ENCODE measurements around the gene SHFL. TPM values are rescaled to one million over a fixed set of nuclear protein-coding genes. Genes with fewer than 3 reads are reported as not detected.

SHFL gene
- total RNA-seq, 1 experiment from 2014 or later: 18.5 TPM

DNA sequence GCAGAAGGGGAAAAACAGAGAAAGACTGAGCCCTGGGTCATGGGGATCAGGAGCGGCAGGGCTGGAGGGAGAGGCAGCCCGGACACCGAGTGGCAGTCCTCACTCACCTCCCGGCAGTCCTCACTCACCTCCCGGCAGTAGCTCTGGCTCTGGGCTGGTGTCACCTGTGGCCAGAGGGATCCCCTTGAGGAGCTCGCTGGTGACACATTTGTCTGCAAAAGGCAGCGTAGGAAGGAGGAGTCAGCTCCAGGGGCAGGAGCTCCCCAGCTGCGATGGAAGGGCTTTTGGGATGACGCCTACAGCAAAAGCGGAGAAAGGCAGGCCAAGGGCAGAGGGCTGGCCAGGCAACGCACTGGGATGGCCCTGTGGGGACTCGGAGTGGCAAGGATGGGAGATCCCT is 32.8 kb downstream of the SHFL start:
- Histone ChIP-seq H3K9me2 (ENCODE audit: insufficient read depth) (no peaks in the 10 kb centered on the region), H3K27ac (ENCODE audit: low read depth, low read length) (peak overlapping the region; percentile 75), H3K4me1 (ENCODE audit: control insufficient read depth in 1 of 2, insufficient read depth in 2 of 2, low read length in 2 of 2) (peaks cover 5 to 16% of the 10 kb centered on the region in 2 experiments), H3K79me2 (ENCODE audit: insufficient read depth, low read length) (peaks cover 30% of the 10 kb centered on the region), H3K4me2 (ENCODE audit: low read length) (peak overlapping the region; percentile 98), H4K20me1 (ENCODE audit: insufficient read depth) (no peaks in the 10 kb centered on the region), H3K9ac (ENCODE audit: low read length) (peak overlapping the region; percentile 88), H3K4me3 (replicated peaks in 1 of 2; ENCODE audit: low read depth in 1 of 2, low read length in 2 of 2) (peak overlapping the region; percentile 64 to 99), H3K36me3 (ENCODE audit: control insufficient read depth in 1 of 2, insufficient read depth in 2 of 2, low read length in 2 of 2) (peaks cover 9 to 20% of the 10 kb centered on the region in 2 experiments; a peak in 2 of 4 replicates), H3K27me3 (ENCODE audit: insufficient read depth, low read length) (no peaks in the 10 kb centered on the region), H2AFZ (ENCODE audit: low read depth, low read length, poor library complexity, severe bottlenecking) (no peak overlapping the region), H3K9me3 (ENCODE audit: control insufficient read depth in 1 of 2, insufficient read depth in 1 of 2, low read depth in 1 of 2, low read length in 2 of 2) (no peaks in the 10 kb centered on the region)
- ATAC-seq (peak; percentile 1; the same call in 1 of the 2 replicates), DNase-seq (ENCODE audit: low read depth, low spot score) (no peak)
- intact Hi-C loops (cut with micrococcal nuclease): no loop called here
- no TSS peak for BruUV-seq (replicated peaks)
- TF ChIP-seq YY1 (IDR thresholded peaks at IDR 0.05; ENCODE audit: extremely low read depth, insufficient replicate concordance, low read depth, low read length): no peak
- TF ChIP-seq, protein P1, sequence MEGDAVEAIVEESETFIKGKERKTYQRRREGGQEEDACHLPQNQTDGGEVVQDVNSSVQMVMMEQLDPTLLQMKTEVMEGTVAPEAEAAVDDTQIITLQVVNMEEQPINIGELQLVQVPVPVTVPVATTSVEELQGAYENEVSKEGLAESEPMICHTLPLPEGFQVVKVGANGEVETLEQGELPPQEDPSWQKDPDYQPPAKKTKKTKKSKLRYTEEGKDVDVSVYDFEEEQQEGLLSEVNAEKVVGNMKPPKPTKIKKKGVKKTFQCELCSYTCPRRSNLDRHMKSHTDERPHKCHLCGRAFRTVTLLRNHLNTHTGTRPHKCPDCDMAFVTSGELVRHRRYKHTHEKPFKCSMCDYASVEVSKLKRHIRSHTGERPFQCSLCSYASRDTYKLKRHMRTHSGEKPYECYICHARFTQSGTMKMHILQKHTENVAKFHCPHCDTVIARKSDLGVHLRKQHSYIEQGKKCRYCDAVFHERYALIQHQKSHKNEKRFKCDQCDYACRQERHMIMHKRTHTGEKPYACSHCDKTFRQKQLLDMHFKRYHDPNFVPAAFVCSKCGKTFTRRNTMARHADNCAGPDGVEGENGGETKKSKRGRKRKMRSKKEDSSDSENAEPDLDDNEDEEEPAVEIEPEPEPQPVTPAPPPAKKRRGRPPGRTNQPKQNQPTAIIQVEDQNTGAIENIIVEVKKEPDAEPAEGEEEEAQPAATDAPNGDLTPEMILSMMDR (IDR thresholded peaks at IDR 0.05 in 2 of 3, conservative IDR thresholded peaks at IDR 0.05 in 1 of 3; ENCODE audit: borderline replicate concordance in 1 of 3, insufficient read depth in 1 of 3, low read depth in 2 of 3, low read length in 2 of 3): no peak
- no peak for TF ChIP-seq JUND (IDR thresholded peaks at IDR 0.05)
- no peak for TF ChIP-seq ZFX (IDR thresholded peaks at IDR 0.05)
- no peak for TF ChIP-seq POLR2AphosphoS5 (IDR thresholded peaks at IDR 0.05; ENCODE audit: low read depth, low read length)
- no peak for TF ChIP-seq EZH2 (IDR thresholded peaks at IDR 0.05)
- no peak for TF ChIP-seq EGR1 (IDR thresholded peaks at IDR 0.05; ENCODE audit: low read depth)
- TF ChIP-seq SIN3A (IDR thresholded peaks at IDR 0.05; ENCODE audit: low read depth): no peak
- TF ChIP-seq CBX3 (IDR thresholded peaks at IDR 0.05; ENCODE audit: low read depth): no peak
- TF ChIP-seq ATF3 (IDR thresholded peaks at IDR 0.05): no peak
- no peak for TF ChIP-seq FOSL1 (IDR thresholded peaks at IDR 0.05; ENCODE audit: low read depth)
- no peak for TF ChIP-seq ZNF274 (IDR thresholded peaks at IDR 0.05; ENCODE audit: low read depth, low read length)
- TF ChIP-seq MAX (IDR thresholded peaks at IDR 0.05): no peak
- TF ChIP-seq TCF7L2 (IDR thresholded peaks at IDR 0.05; ENCODE audit: borderline replicate concordance, extremely low read depth, insufficient read depth, insufficient read length): no peak
- TF ChIP-seq SP1 (IDR thresholded peaks at IDR 0.05; ENCODE audit: low read depth): no peak
- TF ChIP-seq RAD21 (IDR thresholded peaks at IDR 0.05; ENCODE audit: low read depth): no peak
- no peak for TF ChIP-seq POLR2A (IDR thresholded peaks at IDR 0.05; ENCODE audit: borderline replicate concordance, extremely low read depth, insufficient read depth, insufficient read length)
- RAD21 ChIA-PET (ENCODE audit: low non-redundant PET in 1 of 2, low total read pairs in 2 of 2, uncharacterized antibody in 2 of 2, unreplicated experiment in 2 of 2): no interaction called here
- CTCF ChIA-PET: no interaction called here
- POLR2A ChIA-PET: interaction anchor here (1.0 kb wide), 2 partner anchors 10 to 131 kb away, joined by 3 read pairs; no protein-coding TSS in a partner anchor
